LoVo (cell line): ENCODE data around the gene PAX2.

Source experiments
- DNase-seq: peaks from one replicate; pipeline ENCODE4 v3.0.0-alpha.2; 2016; ENCODE audit warnings: low spot score

The PAX2 gene

GRCh38 chr10:100755821-100756220, 10.4 kb downstream of the PAX2 start:
- no peak for DNase-seq

GRCh38 chr10:100759331-100759730, 13.9 kb downstream of the PAX2 start:
- DNase-seq: no peak

GRCh38 chr10:100760726-100761125, 15.3 kb downstream of the PAX2 start:
- DNase-seq: no peak

- no peak for DNase-seq
These were observed 15.8 kb downstream of the PAX2 start for GRCh38 chr10:100761191-100761590.

- DNase-seq: no peak
These were observed 17.8 kb downstream of the PAX2 start for GRCh38 chr10:100763043-100763747.

- DNase-seq: no peak
These were observed 21.5 kb downstream of the PAX2 start for GRCh38 chr10:100766693-100767421.

- no peak for DNase-seq
These were observed 22.0 kb downstream of the PAX2 start for GRCh38 chr10:100767422-100767775.

- no peak for DNase-seq
These were observed 24.1 kb downstream of the PAX2 start for GRCh38 chr10:100769481-100769880.

GRCh38 chr10:100773646-100774045, 28.3 kb downstream of the PAX2 start:
- no peak for DNase-seq

- no peak for DNase-seq
These were observed 28.8 kb downstream of the PAX2 start for GRCh38 chr10:100774223-100774622.

- DNase-seq: no peak
These were observed 29.5 kb downstream of the PAX2 start for GRCh38 chr10:100774876-100775275.

- DNase-seq: no peak
These were observed 30.0 kb downstream of the PAX2 start for GRCh38 chr10:100775386-100775785.

- no peak for DNase-seq
These were observed 30.5 kb downstream of the PAX2 start for GRCh38 chr10:100775871-100776270.

GRCh38 chr10:100776671-100777070, 31.3 kb downstream of the PAX2 start:
- DNase-seq: no peak

- no peak for DNase-seq
These were observed 33.9 kb downstream of the PAX2 start for GRCh38 chr10:100779329-100779728.

GRCh38 chr10:100780324-100780723, 34.9 kb downstream of the PAX2 start:
- DNase-seq: no peak

- DNase-seq: no peak
These were observed 35.8 kb downstream of the PAX2 start for GRCh38 chr10:100781145-100781665.

GRCh38 chr10:100782461-100783244, 37.3 kb downstream of the PAX2 start:
- DNase-seq: no peak

- no peak for DNase-seq
These were observed 38.7 kb downstream of the PAX2 start for GRCh38 chr10:100784126-100784525.

- no peak for DNase-seq
These were observed 41.2 kb downstream of the PAX2 start for GRCh38 chr10:100786591-100786990.

GRCh38 chr10:100788002-100788903, 42.9 kb downstream of the PAX2 start:
- DNase-seq: no peak

- no peak for DNase-seq
These were observed 45.4 kb downstream of the PAX2 start for GRCh38 chr10:100790761-100791208.
